SIG-M5 treated with dmso at 0.1 percent for 504 hours (cell line): Measurements from ENCODE around the gene NPTN.
"Not testable (repeated sequence)": the region's sequence is repeated elsewhere in the genome, so short reads cannot be mapped to it uniquely, and the experiment has no call there.

ENCODE experiments used
- DNase-seq: peaks from one replicate; lab custom pipeline; 2025; ENCODE audit not compliant: unreplicated experiment; lab: John Stamatoyannopoulos, UW

The NPTN gene

GRCh38 chr15:73633111-73633990, at the start of gene NPTN:
Gene NPTN, minus strand, starts transcription at chr15:73633389. Its CDS starts 174 bp downstream, at chr15:73633215.
- peak; percentile 95 for DNase-seq

GRCh38 chr15:73682600-73683090, 49.5 kb upstream of the NPTN start:
- no peak for DNase-seq

DNA sequence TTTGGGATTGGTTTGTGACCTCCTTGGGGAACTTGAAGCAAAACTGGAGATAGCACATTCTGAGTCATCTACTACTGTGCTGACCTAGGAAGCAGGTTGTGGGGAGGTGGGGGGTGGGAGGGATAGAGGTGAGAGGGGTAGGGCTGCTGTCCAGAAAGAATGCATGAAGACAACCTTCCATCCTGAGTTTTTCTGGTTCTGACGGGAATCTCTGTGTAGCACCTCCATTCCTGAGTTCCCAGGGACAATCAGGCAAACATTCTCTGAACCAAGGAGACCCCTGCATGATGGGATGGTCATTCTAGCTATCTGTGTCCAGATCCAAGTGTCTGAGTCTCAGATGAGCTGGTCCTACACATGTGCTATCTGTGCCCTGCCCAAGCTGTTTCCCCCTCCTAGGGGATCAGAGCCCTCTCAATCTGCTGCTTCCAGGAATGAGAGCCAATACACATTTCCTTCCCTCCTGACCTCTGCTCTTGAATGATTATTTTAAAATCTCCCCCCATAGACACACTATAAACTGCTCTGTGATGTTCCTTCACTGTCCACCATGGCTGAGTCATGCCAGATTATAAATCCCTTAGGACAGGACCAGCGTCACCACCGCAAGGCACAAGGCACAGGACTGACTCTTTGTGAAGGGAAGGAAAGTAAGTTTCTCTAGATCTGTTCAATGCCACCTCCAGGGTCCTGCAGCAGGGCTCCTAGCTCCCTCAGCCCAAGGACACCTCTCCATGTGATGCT, 48.8 kb upstream of the NPTN start:
- no peak for DNase-seq

GRCh38 chr15:73681063-73681462, 47.9 kb upstream of the NPTN start:
- DNase-seq = no peak

GRCh38 chr15:73680549-73680948, 47.4 kb upstream of the NPTN start:
- no peak for DNase-seq

DNA sequence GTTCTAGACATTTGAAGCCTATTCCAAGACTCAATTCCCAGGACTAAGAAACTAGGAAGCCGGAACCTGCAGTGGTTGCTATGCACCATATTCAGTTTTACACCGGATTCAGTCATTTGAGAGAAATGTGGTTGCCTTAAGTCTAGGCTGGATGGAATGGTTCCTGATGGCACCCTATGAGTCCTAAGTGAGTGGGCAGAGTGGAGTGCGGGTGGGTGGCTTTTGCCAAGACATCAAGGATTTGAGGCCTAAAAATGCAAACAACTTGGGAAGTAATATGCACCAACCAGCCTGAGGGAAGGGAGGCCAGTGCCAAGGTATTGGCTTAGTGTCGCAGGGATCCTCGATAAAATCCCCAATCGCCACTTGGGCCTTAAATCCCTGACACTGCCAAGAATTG, 46.8 kb upstream of the NPTN start:
- no peak for DNase-seq

- no peak for DNase-seq
Measured at GRCh38 chr15:73679180-73679579, 46.0 kb upstream of the NPTN start.

DNA sequence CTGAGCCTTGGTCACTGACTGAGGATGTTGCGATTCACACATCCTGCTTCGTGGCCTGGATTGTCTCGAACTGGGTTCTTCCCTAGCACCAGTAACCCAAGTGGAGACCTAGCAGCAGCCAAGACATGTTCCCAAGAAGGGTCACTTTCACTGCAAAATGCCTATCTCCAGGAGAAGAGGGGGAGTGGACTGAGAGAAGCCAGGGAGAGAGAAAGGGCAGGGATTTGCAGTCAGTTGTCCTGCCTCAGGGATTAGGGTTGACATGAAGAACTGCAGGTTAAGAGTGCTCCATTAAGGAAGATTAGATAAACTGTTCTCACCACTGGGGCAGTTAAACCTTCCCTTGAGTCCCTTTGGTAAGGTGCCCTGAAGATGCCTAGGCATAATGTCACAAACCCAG, 45.3 kb upstream of the NPTN start:
- no peak for DNase-seq

- DNase-seq = no peak
Measured at GRCh38 chr15:73677733-73678132, 44.5 kb upstream of the NPTN start.

- DNase-seq = peak; percentile 28
Measured at GRCh38 chr15:73677146-73677607, 44.0 kb upstream of the NPTN start.

- no peak for DNase-seq
Measured at GRCh38 chr15:73674587-73674986, 41.4 kb upstream of the NPTN start.

GRCh38 chr15:73660455-73660854, 27.3 kb upstream of the NPTN start:
- no peak for DNase-seq

- DNase-seq = no peak
Measured at GRCh38 chr15:73658645-73659044, 25.5 kb upstream of the NPTN start.

GRCh38 chr15:73655724-73656123, 22.5 kb upstream of the NPTN start:
- no peak for DNase-seq

GRCh38 chr15:73654659-73655058, 21.5 kb upstream of the NPTN start:
- no peak for DNase-seq

- DNase-seq = peak; percentile 37
Measured at GRCh38 chr15:73650416-73651126, 17.4 kb upstream of the NPTN start.

- no peak for DNase-seq
Measured at GRCh38 chr15:73648014-73648295, 14.8 kb upstream of the NPTN start.

GRCh38 chr15:73647259-73648013, 14.2 kb upstream of the NPTN start:
- DNase-seq = no peak

DNA sequence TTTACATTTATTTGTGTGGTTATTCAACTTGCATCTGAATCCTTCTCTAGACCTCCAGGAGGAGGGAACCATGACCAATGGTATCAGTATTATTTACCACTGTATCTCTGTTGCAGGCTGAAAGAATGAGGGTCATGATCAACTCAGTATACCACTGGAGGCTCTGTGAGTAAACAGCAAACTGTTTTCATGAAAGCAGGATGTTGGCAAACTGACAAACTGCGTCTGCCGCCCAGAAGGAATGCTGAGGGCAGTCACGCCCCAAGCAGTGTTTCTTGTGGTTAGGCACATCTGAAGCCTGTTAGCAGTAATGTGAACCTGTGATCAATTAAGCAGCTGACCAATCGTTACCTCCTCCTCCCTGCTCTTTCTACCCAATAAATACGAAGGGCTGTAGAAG, 6.3 kb upstream of the NPTN start:
- DNase-seq = not testable (repeated sequence)

DNA sequence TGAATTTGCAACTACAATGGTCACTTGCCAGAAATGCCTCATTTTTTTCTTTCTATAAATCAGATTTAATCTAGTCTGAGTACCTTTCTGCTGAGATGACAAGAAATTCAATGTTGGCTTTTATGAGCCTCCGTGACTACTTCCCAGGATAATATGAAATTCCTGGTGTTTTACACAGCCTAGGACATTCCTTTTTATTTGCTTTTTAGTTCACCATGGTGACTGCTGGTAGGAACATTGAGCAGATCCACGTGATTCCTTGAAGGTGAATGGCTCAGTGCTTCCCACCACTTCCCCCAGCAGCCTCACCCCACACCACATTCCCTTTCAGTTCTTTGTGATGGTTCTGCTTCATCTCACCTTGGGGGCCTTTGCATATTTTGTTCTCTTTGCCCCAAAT, 4.3 kb upstream of the NPTN start:
- DNase-seq = no peak

GRCh38 chr15:73633991-73634495, 854 bp upstream of the NPTN start:
- DNase-seq = no peak
